CD14-positive monocyte (primary cell): ENCODE measurements around the gene KIRREL1. TPM values are rescaled to one million over a fixed set of nuclear protein-coding genes. Genes with fewer than 3 reads are reported as not detected.

ENCODE experiments used
- DNase-seq, 3 donors: peaks; one replicate each; pipeline ENCODE4 v3.0.0-alpha.2; 2011 to 2022
- H2AFZ ChIP-seq: 2 replicates; pipeline ENCODE4 v1.6.0; 2012; ENCODE audit warnings: mild to moderate bottlenecking, low read depth, low read length, inconsistent platforms; ENCODE audit not compliant: insufficient read depth, poor library complexity, severe bottlenecking
- H3K27ac ChIP-seq, 2 donors: 1 replicate in 1 of 2; 2 replicates in 1 of 2; pipeline ENCODE4 v1.5.1; 2012 to 2013; ENCODE audit warnings: low read length in 2 of 2, control low read depth in 1 of 2, inconsistent platforms in 1 of 2, low read depth in 1 of 2, mild to moderate bottlenecking in 1 of 2
- H3K27me3 ChIP-seq, 2 donors: one replicate each; pipeline versions ENCODE4 v1.6.0 to v1.6.1; 2011 to 2013; ENCODE audit warnings: low read length in 2 of 2; ENCODE audit not compliant: control insufficient read depth in 2 of 2, insufficient read depth in 2 of 2
- H3K36me3 ChIP-seq, 2 donors: replicated peaks in 1 of 2; 1 replicate in 1 of 2; 2 replicates in 1 of 2; pipeline versions ENCODE4 v1.5.1 to v1.6.1; 2012 to 2013; ENCODE audit warnings: low read length in 2 of 2, control low read depth in 1 of 2, inconsistent platforms in 1 of 2, mild to moderate bottlenecking in 1 of 2; ENCODE audit not compliant: insufficient read depth in 2 of 2, control insufficient read depth in 1 of 2
- H3K4me1 ChIP-seq, 2 donors: 1 replicate in 1 of 2; 2 replicates in 1 of 2; pipeline versions ENCODE4 v1.5.1 to v1.6.1; 2012 to 2013; ENCODE audit warnings: low read length in 2 of 2, control low read depth in 1 of 2, inconsistent platforms in 1 of 2, mild to moderate bottlenecking in 1 of 2, moderate library complexity in 1 of 2; ENCODE audit not compliant: insufficient read depth in 2 of 2, control insufficient read depth in 1 of 2
- H3K4me2 ChIP-seq: replicated peaks from 2 replicates; pipeline ENCODE3; 2012; ENCODE audit warnings: low read length, moderate library complexity, mild to moderate bottlenecking; ENCODE audit not compliant: poor library complexity, severe bottlenecking; ENCODE audit errors: extremely low read depth
- H3K4me3 ChIP-seq, 3 experiments: fragments of 200-600 bp in 1 of 3; sonication (generic) in 1 of 3; replicated peaks in 1 of 3; 1 replicate in 2 of 3; 2 replicates in 1 of 3; pipeline ENCODE4 v1.5.1; 2011 to 2013; ENCODE audit warnings: low read length in 3 of 3, mild to moderate bottlenecking in 3 of 3, control low read depth in 2 of 3, low read depth in 2 of 3, inconsistent platforms in 1 of 3, moderate library complexity in 1 of 3
- H3K79me2 ChIP-seq: 2 replicates; pipeline ENCODE4 v1.6.0; 2012; ENCODE audit warnings: mild to moderate bottlenecking, control low read depth, inconsistent platforms, low read length, moderate library complexity; ENCODE audit not compliant: insufficient read depth
- H3K9ac ChIP-seq: 2 replicates; pipeline ENCODE4 v1.6.0; 2017; ENCODE audit warnings: low read length, mild to moderate bottlenecking; ENCODE audit not compliant: insufficient read depth, poor library complexity, severe bottlenecking
- H3K9me3 ChIP-seq, 2 donors: replicated peaks in 1 of 2; 1 replicate in 1 of 2; 2 replicates in 1 of 2; pipeline versions ENCODE4 v1.5.1 to v1.6.1; 2012 to 2013; ENCODE audit warnings: low read length in 2 of 2, control low read depth in 1 of 2; ENCODE audit not compliant: control insufficient read depth in 1 of 2, insufficient read depth in 1 of 2
- H4K20me1 ChIP-seq: 2 replicates; pipeline ENCODE4 v1.6.0; 2012; ENCODE audit warnings: mild to moderate bottlenecking, low read length, control low read depth, moderate library complexity; ENCODE audit not compliant: insufficient read depth
- H3K27ac Mint-ChIP-seq, 7 donors: one replicate each; pipeline ENCODE4 v1.8.0; 2020; ENCODE audit warnings: mild to moderate bottlenecking in 7 of 7, mixed read lengths in 7 of 7, moderate library complexity in 6 of 7, inconsistent platforms in 2 of 7
- H3K27me3 Mint-ChIP-seq, 3 donors: one replicate each; pipeline ENCODE4 v1.8.0; 2021 to 2022; ENCODE audit warnings: low read depth in 3 of 3, mild to moderate bottlenecking in 3 of 3, mixed read lengths in 3 of 3, moderate library complexity in 3 of 3, inconsistent platforms in 1 of 3
- H3K36me3 Mint-ChIP-seq, 2 donors: one replicate each; pipeline ENCODE4 v1.8.0; 2020; ENCODE audit warnings: mixed read lengths in 2 of 2, inconsistent platforms in 1 of 2, mild to moderate bottlenecking in 1 of 2
- H3K4me1 Mint-ChIP-seq: one replicate; pipeline ENCODE4 v1.8.0; 2020; ENCODE audit warnings: mild to moderate bottlenecking, mixed read lengths
- H3K4me3 Mint-ChIP-seq, 2 donors: one replicate each; pipeline ENCODE4 v1.8.0; 2020; ENCODE audit warnings: mild to moderate bottlenecking in 2 of 2, mixed read lengths in 2 of 2, moderate library complexity in 1 of 2
- H3K9me3 Mint-ChIP-seq, 7 donors: one replicate each; pipeline ENCODE4 v1.8.0; 2020 to 2022; ENCODE audit warnings: mixed read lengths in 7 of 7, mild to moderate bottlenecking in 6 of 7, moderate library complexity in 6 of 7, inconsistent platforms in 2 of 7
- CTCF ChIP-seq: fragments of 200-600 bp; IDR thresholded peaks from one replicate; pipeline ENCODE4 v1.8.0; 2022; ENCODE audit warnings: antibody characterized with exemption, mild to moderate bottlenecking
- WGBS: methylation state at CpG from one replicate; pipeline ENCODE4 v1.1.5; 2013; ENCODE audit warnings: missing lambda C conversion rate; ENCODE audit not compliant: insufficient coverage; 5-methylcytosine and 5-hydroxymethylcytosine counted together
- intact Hi-C, 2 donors: fragments of 100-400 bp; cut with micrococcal nuclease; formaldehyde crosslinking; loops; one replicate each; pipeline versions ENCODE4 v1.15.0 to v1.15.1; 2023
- polyA plus RNA-seq, 3 donors: library from polyadenylated mRNA; depleted of rRNA in 1 of 3; unstranded in 2 of 3; stranded (reverse) in 1 of 3; fragments of 300-500 nt in 2 of 3; fragments of >200 nt in 1 of 3; fragmentation: Illumina TruSeq in 2 of 3; gene quantifications; 1 replicate in 2 of 3; 2 replicates in 1 of 3; pipeline ENCODE4 v1.2.3, GENCODE V29; 2012 to 2021

The KIRREL1 gene
- polyA plus RNA-seq, 3 donors = not detected

- Histone ChIP-seq H3K4me2 (no peak overlapping the region), H4K20me1 (no peaks in the 10 kb centered on the region), H3K4me3 (no peak overlapping the region), H3K4me1 (no peaks in the 10 kb centered on the region), H3K9me3 (no peaks in the 10 kb centered on the region), H2AFZ (no peak overlapping the region), H3K27ac (no peak overlapping the region), H3K79me2 (no peaks in the 10 kb centered on the region), H3K36me3 (no peaks in the 10 kb centered on the region), H3K9ac (no peak overlapping the region), H3K27me3 (no peaks in the 10 kb centered on the region)
- H3K9me3 Mint-ChIP-seq = no peaks in the 10 kb centered on the region
- no peak overlapping the region for H3K4me3 Mint-ChIP-seq
- H3K36me3 Mint-ChIP-seq = no peaks in the 10 kb centered on the region
- no peak overlapping the region for H3K27ac Mint-ChIP-seq
- 95% methylated on average over 7 of the region's 7 CpGs for WGBS
- H3K27me3 Mint-ChIP-seq = peaks cover 0 to 9% (median 8%) of the 10 kb centered on the region in 3 donors
- no peaks in the 10 kb centered on the region for H3K4me1 Mint-ChIP-seq
- intact Hi-C loops = no loop called here
- no peak for TF ChIP-seq CTCF
- no peak for DNase-seq
Observed at GRCh38 chr1:158007180-158007579, 13.7 kb downstream of the KIRREL1 start.

- no peak overlapping the region for H3K9ac ChIP-seq
- H3K4me3 Mint-ChIP-seq = no peak overlapping the region
- H2AFZ ChIP-seq = no peak overlapping the region
- H3K4me1 ChIP-seq = no peaks in the 10 kb centered on the region
- H3K79me2 ChIP-seq = no peaks in the 10 kb centered on the region
- no peaks in the 10 kb centered on the region for H3K4me1 Mint-ChIP-seq
- DNase-seq = no peak
- intact Hi-C loops = no loop called here
- no peaks in the 10 kb centered on the region for H3K36me3 Mint-ChIP-seq
- no peak overlapping the region for H3K27ac Mint-ChIP-seq
- H4K20me1 ChIP-seq = no peaks in the 10 kb centered on the region
- H3K4me3 ChIP-seq = no peak overlapping the region
- WGBS = 91% methylated on average over 6 of the region's 15 CpGs
- no peaks in the 10 kb centered on the region for H3K27me3 ChIP-seq
- no peak for TF ChIP-seq CTCF
- H3K4me2 ChIP-seq = no peak overlapping the region
- no peak overlapping the region for H3K27ac ChIP-seq
- H3K9me3 ChIP-seq = no peaks in the 10 kb centered on the region
- no peaks in the 10 kb centered on the region for H3K9me3 Mint-ChIP-seq
- no peaks in the 10 kb centered on the region for H3K36me3 ChIP-seq
- H3K27me3 Mint-ChIP-seq = peaks cover 0 to 8% (median 6%) of the 10 kb centered on the region in 3 donors
Observed at GRCh38 chr1:158007667-158008386, 14.4 kb downstream of the KIRREL1 start.
